ENCODE data around the gene SASH3.

GRCh38 chrX:129818123-129818522 lies 38.4 kb downstream of the SASH3 start:
- TF ChIP-seq CTCF (conservative IDR thresholded peaks at IDR 0.05) (no peak), ZFX (IDR thresholded peaks at IDR 0.05) (no peak)

Measured in C4-2B (cell line).